GM12864 (cell line): ENCODE data around the gene GANC.
"Not testable (repeated sequence)": the region's sequence is repeated elsewhere in the genome, so short reads cannot be mapped to it uniquely, and the experiment has no call there.

Source experiments
- DNase-seq: peaks from one replicate; pipeline ENCODE4 v3.0.0-alpha.2; 2011; ENCODE audit warnings: low read depth
- H3K4me3 ChIP-seq: 2 replicates; pipeline ENCODE4 v1.5.1; 2011; ENCODE audit warnings: mild to moderate bottlenecking, low read depth, low read length, control low read depth
- CTCF ChIP-seq: IDR thresholded peaks from 2 replicates; pipeline ENCODE4 v1.5.1; 2011; ENCODE audit warnings: low read depth, mild to moderate bottlenecking, moderate library complexity, low read length, control low read depth, inconsistent platforms; ENCODE audit errors: missing control alignments

GANC gene

GRCh38 chr15:42282926-42283325, 9.9 kb downstream of the GANC start:
- DNase-seq: no peak
- H3K4me3 ChIP-seq: no peak overlapping the region
- TF ChIP-seq CTCF: no peak

GRCh38 chr15:42283671-42284070, 10.7 kb downstream of the GANC start:
- no peak overlapping the region for H3K4me3 ChIP-seq
- DNase-seq: no peak
- no peak for TF ChIP-seq CTCF

GRCh38 chr15:42284551-42284950, 11.6 kb downstream of the GANC start:
- DNase-seq: no peak
- no peak for TF ChIP-seq CTCF
- no peak overlapping the region for H3K4me3 ChIP-seq

GRCh38 chr15:42285034-42285433, 12.0 kb downstream of the GANC start:
- DNase-seq: no peak
- H3K4me3 ChIP-seq: no peak overlapping the region
- TF ChIP-seq CTCF: no peak

GRCh38 chr15:42286445-42287029, 13.5 kb downstream of the GANC start:
- TF ChIP-seq CTCF: no peak

GRCh38 chr15:42287931-42288330, 14.9 kb downstream of the GANC start:
- no peak overlapping the region for H3K4me3 ChIP-seq
- no peak for DNase-seq
- TF ChIP-seq CTCF: no peak

More at GRCh38 chr15:42286445-42287029, 13.5 kb downstream of the GANC start:
- no peak for DNase-seq
- H3K4me3 ChIP-seq: no peak overlapping the region

- no peak for DNase-seq
- no peak for TF ChIP-seq CTCF
- no peak overlapping the region for H3K4me3 ChIP-seq
These were observed 16.2 kb downstream of the GANC start for GRCh38 chr15:42289166-42289565.

- not testable (repeated sequence) for H3K4me3 ChIP-seq, DNase-seq
These were observed 28.0 kb downstream of the GANC start for GRCh38 chr15:42301004-42301403.
